Measurements from ENCODE around the gene CCDC50.

- TF ChIP-seq CTCF (IDR thresholded peaks at IDR 0.05) (no peak), ZFX (IDR thresholded peaks at IDR 0.05; ENCODE audit: borderline replicate concordance) (no peak)
Measured at GRCh38 chr3:191330530-191331048, 1.4 kb downstream of the CCDC50 start.
